CD4-positive, alpha-beta T cell (primary cell): Measurements from ENCODE around the gene ACSBG1. TPM values are rescaled to one million over a fixed set of nuclear protein-coding genes. Genes with fewer than 3 reads are reported as not detected.

Experiments used
- ATAC-seq: fragments of 200-7000 bp; cut with Tn5 transposase; one replicate; pipeline ENCODE4 v1.10.0; 2022; ENCODE audit warnings: mild to moderate bottlenecking; ENCODE audit not compliant: poor library complexity
- CTCF ChIA-PET: fragments of 350-600 bp; sonication (Branson Sonifier 250); formaldehyde crosslinking; loops from one replicate; lab custom pipeline; 2021; ENCODE audit warnings: antibody characterized with exemption, inconsistent platforms; lab: Charles Lee
- POLR2A ChIA-PET: fragments of 350-600 bp; sonication (Branson Sonifier 250); formaldehyde crosslinking; loops from one replicate; lab custom pipeline; 2021; ENCODE audit warnings: antibody characterized with exemption, inconsistent platforms; lab: Charles Lee
- DNase-seq, 14 experiments: peaks; one replicate each; pipeline ENCODE4 v3.0.0-alpha.2; 2013 to 2020; ENCODE audit warnings: mixed read lengths in 2 of 14
- H3K27ac ChIP-seq, 2 donors: one replicate each; pipeline versions ENCODE4 v1.5.1 to v1.7.0; 2013; ENCODE audit warnings: low read length in 2 of 2, low read depth in 1 of 2, mild to moderate bottlenecking in 1 of 2
- H3K27me3 ChIP-seq, 2 experiments: 1 replicate in 1 of 2; 2 replicates in 1 of 2; pipeline versions ENCODE4 v1.6.1 to v1.7.0; 2013; ENCODE audit warnings: low read length in 2 of 2, control low read depth in 1 of 2, mild to moderate bottlenecking in 1 of 2, moderate library complexity in 1 of 2; ENCODE audit not compliant: insufficient read depth in 2 of 2, control insufficient read depth in 1 of 2
- H3K36me3 ChIP-seq: one replicate; pipeline ENCODE4 v1.6.1; 2013; ENCODE audit warnings: low read length, control low read depth; ENCODE audit not compliant: insufficient read depth
- H3K4me1 ChIP-seq: one replicate; pipeline ENCODE4 v1.6.1; 2013; ENCODE audit warnings: low read length, control low read depth; ENCODE audit not compliant: insufficient read depth
- H3K4me3 ChIP-seq: one replicate; pipeline ENCODE4 v1.5.1; 2013; ENCODE audit warnings: mild to moderate bottlenecking, low read length, moderate library complexity
- H3K9me3 ChIP-seq, 2 experiments: 1 replicate in 1 of 2; 2 replicates in 1 of 2; pipeline versions ENCODE4 v1.6.1 to v1.7.0; 2013; ENCODE audit warnings: low read length in 2 of 2, mild to moderate bottlenecking in 2 of 2, control low read depth in 1 of 2, moderate library complexity in 1 of 2; ENCODE audit not compliant: control insufficient read depth in 1 of 2, insufficient read depth in 1 of 2
- H3K27ac Mint-ChIP-seq: one replicate; pipeline ENCODE4 v1.8.0; 2020; ENCODE audit warnings: mixed read lengths
- H3K27me3 Mint-ChIP-seq: one replicate; pipeline ENCODE4 v1.8.0; 2021; ENCODE audit warnings: mixed read lengths
- H3K36me3 Mint-ChIP-seq: one replicate; pipeline ENCODE4 v1.8.0; 2021; ENCODE audit warnings: low read depth, mixed read lengths
- H3K4me1 Mint-ChIP-seq: one replicate; pipeline ENCODE4 v1.8.0; 2021; ENCODE audit warnings: low read depth, mixed read lengths
- H3K4me3 Mint-ChIP-seq: one replicate; pipeline ENCODE4 v1.8.0; 2020; ENCODE audit warnings: mild to moderate bottlenecking, mixed read lengths
- H3K9me3 Mint-ChIP-seq: one replicate; pipeline ENCODE4 v1.8.0; 2020; ENCODE audit warnings: mixed read lengths
- intact Hi-C, 2 experiments: fragments of 100-400 bp; cut with DNase I in 1 of 2; cut with micrococcal nuclease in 1 of 2; formaldehyde crosslinking; loops; one replicate each; pipeline versions ENCODE4 v1.15.1 to v1.9.0; 2023 to 2025; cut with DNase I, micrococcal nuclease
- total RNA-seq, 174 experiments: library from RNA in 2 of 174; stranded (reverse) in 2 of 174; gene quantifications; one replicate each; pipeline ENCODE4 v1.2.3 and lab custom pipeline; 2021 to 2026
- TF ChIP-seq, protein P1 (sequence below): fragments of 200-600 bp; IDR thresholded peaks from one replicate; pipeline ENCODE4 v1.8.0; 2022; ENCODE audit warnings: antibody characterized with exemption, mild to moderate bottlenecking

Gene ACSBG1
- total RNA-seq, 2 experiments from 2014 or later: 0.05 to 0.22 TPM

DNA sequence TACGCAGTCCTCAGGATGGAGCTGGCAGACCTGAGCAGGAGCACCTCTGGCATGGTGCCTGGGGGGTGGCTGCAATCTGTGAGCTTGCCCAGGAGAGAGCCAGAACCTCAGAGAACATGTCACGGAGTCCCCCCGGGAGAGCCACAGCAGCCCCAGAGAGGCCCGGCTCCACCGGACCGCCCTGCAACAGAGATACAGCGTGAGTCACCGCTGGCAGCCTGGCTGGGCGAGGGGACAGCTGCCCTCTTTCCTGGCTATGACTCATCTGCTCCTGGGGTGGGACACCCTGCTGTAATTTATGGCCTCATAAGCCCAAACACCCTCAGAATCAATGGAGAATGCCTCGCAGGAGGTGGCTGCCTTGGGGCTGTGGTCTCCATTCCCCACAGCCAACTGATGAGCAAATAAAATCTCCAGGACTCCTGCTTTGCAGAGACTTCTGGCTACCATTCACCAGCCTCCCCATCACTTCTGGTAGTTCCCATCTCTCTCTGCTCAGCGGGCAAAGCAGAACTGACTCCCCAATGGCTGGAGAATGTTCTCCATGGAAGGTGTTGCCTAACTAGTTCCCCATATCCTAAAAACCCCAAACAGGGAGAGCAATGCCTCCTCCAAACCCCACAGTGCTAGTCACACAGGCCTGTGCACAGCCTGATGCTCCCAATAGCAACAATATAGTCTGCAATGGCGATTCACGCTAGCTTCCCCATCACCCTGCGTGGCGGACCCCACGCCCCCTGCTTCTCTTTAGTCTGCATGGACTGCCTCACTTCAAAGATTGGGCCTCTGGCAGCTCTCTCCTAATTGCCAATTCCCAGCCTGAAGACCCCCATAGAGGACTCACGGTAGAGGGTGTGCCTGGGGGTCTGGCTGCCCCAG, 21.6 kb downstream of the ACSBG1 start:
- TF ChIP-seq, protein P1, sequence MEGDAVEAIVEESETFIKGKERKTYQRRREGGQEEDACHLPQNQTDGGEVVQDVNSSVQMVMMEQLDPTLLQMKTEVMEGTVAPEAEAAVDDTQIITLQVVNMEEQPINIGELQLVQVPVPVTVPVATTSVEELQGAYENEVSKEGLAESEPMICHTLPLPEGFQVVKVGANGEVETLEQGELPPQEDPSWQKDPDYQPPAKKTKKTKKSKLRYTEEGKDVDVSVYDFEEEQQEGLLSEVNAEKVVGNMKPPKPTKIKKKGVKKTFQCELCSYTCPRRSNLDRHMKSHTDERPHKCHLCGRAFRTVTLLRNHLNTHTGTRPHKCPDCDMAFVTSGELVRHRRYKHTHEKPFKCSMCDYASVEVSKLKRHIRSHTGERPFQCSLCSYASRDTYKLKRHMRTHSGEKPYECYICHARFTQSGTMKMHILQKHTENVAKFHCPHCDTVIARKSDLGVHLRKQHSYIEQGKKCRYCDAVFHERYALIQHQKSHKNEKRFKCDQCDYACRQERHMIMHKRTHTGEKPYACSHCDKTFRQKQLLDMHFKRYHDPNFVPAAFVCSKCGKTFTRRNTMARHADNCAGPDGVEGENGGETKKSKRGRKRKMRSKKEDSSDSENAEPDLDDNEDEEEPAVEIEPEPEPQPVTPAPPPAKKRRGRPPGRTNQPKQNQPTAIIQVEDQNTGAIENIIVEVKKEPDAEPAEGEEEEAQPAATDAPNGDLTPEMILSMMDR: no peak
- H3K36me3 ChIP-seq: no peaks in the 10 kb centered on the region
- H3K4me3 ChIP-seq: no peak overlapping the region
- peaks cover 4% of the 10 kb centered on the region for H3K27me3 Mint-ChIP-seq
- ATAC-seq (no peak), DNase-seq (peak in 1 of 14 experiments; percentile 6)
- POLR2A ChIA-PET: interaction anchor here (0.5 kb wide), 1 partner anchor 117 kb away, joined by 3 read pairs; no protein-coding TSS in a partner anchor
- no peaks in the 10 kb centered on the region for H3K4me1 Mint-ChIP-seq
- H3K27ac ChIP-seq: no peak overlapping the region
- H3K9me3 Mint-ChIP-seq: no peaks in the 10 kb centered on the region
- intact Hi-C loops: no loop called here
- CTCF ChIA-PET: no interaction called here
- H3K27me3 ChIP-seq: no peaks in the 10 kb centered on the region
- H3K27ac Mint-ChIP-seq: no peak overlapping the region
- no peaks in the 10 kb centered on the region for H3K36me3 Mint-ChIP-seq
- no peaks in the 10 kb centered on the region for H3K9me3 ChIP-seq
- H3K4me1 ChIP-seq: no peaks in the 10 kb centered on the region
- H3K4me3 Mint-ChIP-seq: no peak overlapping the region

- no peak overlapping the region for H3K27ac Mint-ChIP-seq
- H3K4me1 Mint-ChIP-seq: no peaks in the 10 kb centered on the region
- intact Hi-C loops: no loop called here
- H3K9me3 Mint-ChIP-seq: no peaks in the 10 kb centered on the region
- Histone ChIP-seq H3K9me3 (no peaks in the 10 kb centered on the region), H3K36me3 (no peaks in the 10 kb centered on the region), H3K27me3 (no peaks in the 10 kb centered on the region), H3K27ac (no peak overlapping the region), H3K4me3 (no peak overlapping the region), H3K4me1 (no peaks in the 10 kb centered on the region)
- ChIA-PET POLR2A (interaction anchor here (0.5 kb wide), 1 partner anchor 116 kb away, joined by 3 read pairs; no protein-coding TSS in a partner anchor), CTCF (interaction anchor here (1.1 kb wide), 1 partner anchor 17 kb away, joined by 3 read pairs; no protein-coding TSS in a partner anchor)
- no peak for DNase-seq
- ATAC-seq: no peak
- H3K36me3 Mint-ChIP-seq: no peaks in the 10 kb centered on the region
- peaks cover 4% of the 10 kb centered on the region for H3K27me3 Mint-ChIP-seq
- TF ChIP-seq, protein P1: no peak
- no peak overlapping the region for H3K4me3 Mint-ChIP-seq
Observed at GRCh38 chr15:78212008-78212407, 22.4 kb downstream of the ACSBG1 start.

DNA sequence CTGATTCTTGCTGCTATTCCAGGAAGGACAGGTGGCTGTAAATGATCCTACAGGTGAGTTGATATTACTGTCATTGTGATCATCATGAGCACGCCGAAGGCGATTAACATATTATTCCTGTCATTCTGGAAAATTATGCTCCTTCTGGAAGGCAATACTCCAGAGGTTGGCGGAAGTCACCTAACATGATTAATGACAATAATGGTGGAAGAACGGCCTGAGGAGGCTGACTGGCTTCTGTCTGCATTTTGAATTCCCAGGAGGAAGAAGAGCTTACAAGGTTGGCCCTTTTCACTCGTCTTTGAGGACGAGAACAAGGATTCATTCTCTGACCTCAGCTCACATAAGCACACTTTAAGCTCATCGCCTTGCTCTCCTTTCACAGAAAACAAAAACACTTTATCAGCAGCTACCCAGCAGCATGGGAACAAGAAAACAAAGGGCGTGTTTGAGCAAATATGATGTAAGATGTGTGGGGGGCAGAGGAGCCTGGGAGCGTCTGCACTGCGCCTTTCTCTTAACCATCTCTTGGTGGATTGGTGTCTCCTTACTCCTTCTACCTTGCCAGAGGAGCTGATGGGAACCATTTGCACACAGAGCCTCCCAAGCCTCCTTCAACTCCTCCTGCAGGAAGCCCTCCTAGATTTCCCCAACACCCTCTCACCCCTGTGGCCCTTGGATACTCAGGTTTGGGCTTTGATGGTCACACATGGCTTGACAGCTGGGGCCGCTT, 23.0 kb downstream of the ACSBG1 start:
- Histone ChIP-seq H3K9me3 (no peaks in the 10 kb centered on the region), H3K4me3 (no peak overlapping the region), H3K36me3 (no peaks in the 10 kb centered on the region), H3K27ac (no peak overlapping the region), H3K27me3 (no peaks in the 10 kb centered on the region), H3K4me1 (no peaks in the 10 kb centered on the region)
- CTCF ChIA-PET: interaction anchor here (1.1 kb wide), 1 partner anchor 16 kb away, joined by 3 read pairs; no protein-coding TSS in a partner anchor
- H3K4me1 Mint-ChIP-seq: no peaks in the 10 kb centered on the region
- POLR2A ChIA-PET: no interaction called here
- no peaks in the 10 kb centered on the region for H3K9me3 Mint-ChIP-seq
- TF ChIP-seq, protein P1: no peak
- no peak overlapping the region for H3K27ac Mint-ChIP-seq
- ATAC-seq (no peak), DNase-seq (no peak)
- peaks cover 4% of the 10 kb centered on the region for H3K27me3 Mint-ChIP-seq
- no peak overlapping the region for H3K4me3 Mint-ChIP-seq
- no peaks in the 10 kb centered on the region for H3K36me3 Mint-ChIP-seq
- intact Hi-C loops: no loop called here
